ENCODE measurements around the gene GSE1.

The GSE1 gene

GRCh38 chr16:85707528-85708095 lies 94.5 kb downstream of the GSE1 start:
- TF ChIP-seq CTCF (IDR thresholded peaks at IDR 0.05; ENCODE audit: low read depth, low read length): no peak
- DNase-seq (ENCODE audit: low read depth, low spot score): no peak
- H3K4me3 ChIP-seq (ENCODE audit: low read depth, low read length): no peak overlapping the region
- in situ Hi-C loops (cut with HindIII; ENCODE audit: low sequenced_read_pairs): no loop called here

GRCh38 chr16:85708338-85708737 lies 95.2 kb downstream of the GSE1 start:
- in situ Hi-C loops (cut with HindIII; ENCODE audit: low sequenced_read_pairs): no loop called here
- DNase-seq (ENCODE audit: low read depth, low spot score): no peak
- no peak overlapping the region for H3K4me3 ChIP-seq (ENCODE audit: low read depth, low read length)
- TF ChIP-seq CTCF (IDR thresholded peaks at IDR 0.05; ENCODE audit: low read depth, low read length): no peak

- TF ChIP-seq CTCF (IDR thresholded peaks at IDR 0.05; ENCODE audit: low read depth, low read length): no peak
- H3K4me3 ChIP-seq (ENCODE audit: low read depth, low read length): no peak overlapping the region
These were observed 96.9 kb downstream of the GSE1 start for GRCh38 chr16:85709766-85710585.

GRCh38 chr16:85710732-85711131 lies 97.6 kb downstream of the GSE1 start:
- in situ Hi-C loops (cut with HindIII; ENCODE audit: low sequenced_read_pairs): no loop called here
- no peak overlapping the region for H3K4me3 ChIP-seq (ENCODE audit: low read depth, low read length)
- TF ChIP-seq CTCF (IDR thresholded peaks at IDR 0.05; ENCODE audit: low read depth, low read length): no peak
- no peak for DNase-seq (ENCODE audit: low read depth, low spot score)

More at GRCh38 chr16:85709766-85710585, 96.9 kb downstream of the GSE1 start:
- DNase-seq (ENCODE audit: low read depth, low spot score): no peak
- in situ Hi-C loops (cut with HindIII; ENCODE audit: low sequenced_read_pairs): no loop called here

DNA sequence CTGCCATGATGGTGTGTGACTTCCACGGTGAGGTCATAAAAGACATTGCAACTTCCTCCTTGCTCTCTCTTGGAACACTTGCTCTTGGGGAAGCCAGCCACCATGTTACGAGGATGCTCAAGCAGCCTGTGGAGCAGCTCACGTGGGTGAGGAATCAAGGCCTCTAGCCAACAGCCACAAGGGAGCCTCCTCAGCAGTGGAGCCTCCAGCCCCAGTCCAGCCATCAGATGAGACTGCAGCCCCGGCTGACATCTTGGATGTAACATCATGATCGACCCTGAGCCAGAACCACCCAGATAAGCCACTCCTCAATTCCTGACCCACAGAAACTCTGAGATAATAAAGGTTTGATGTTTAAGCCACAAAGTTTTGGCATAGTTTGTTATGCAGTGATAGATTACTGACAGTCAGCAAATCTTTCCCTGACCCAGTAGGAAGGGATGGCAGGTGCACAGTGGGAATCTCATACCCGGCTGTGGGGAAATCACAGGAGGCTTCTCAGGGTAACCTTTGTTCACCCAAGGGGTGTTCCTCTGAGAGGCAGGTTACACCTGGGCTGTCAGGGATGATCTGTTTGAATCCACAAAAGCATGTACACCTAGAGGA lies 99.0 kb downstream of the GSE1 start:
- no peak overlapping the region for H3K4me3 ChIP-seq (ENCODE audit: low read depth, low read length)
- in situ Hi-C loops (cut with HindIII; ENCODE audit: low sequenced_read_pairs): no loop called here
- DNase-seq (ENCODE audit: low read depth, low spot score): no peak
- no peak for TF ChIP-seq CTCF (IDR thresholded peaks at IDR 0.05; ENCODE audit: low read depth, low read length)

- TF ChIP-seq CTCF (IDR thresholded peaks at IDR 0.05; ENCODE audit: low read depth, low read length): no peak
- in situ Hi-C loops (cut with HindIII; ENCODE audit: low sequenced_read_pairs): no loop called here
- H3K4me3 ChIP-seq (ENCODE audit: low read depth, low read length): no peak overlapping the region
- no peak for DNase-seq (ENCODE audit: low read depth, low spot score)
These were observed 99.7 kb downstream of the GSE1 start for GRCh38 chr16:85712801-85713200.

Measured in astrocyte of the spinal cord (primary cell).